Neural progenitor cell (in vitro differentiated cells): ENCODE data around the gene SNX5. TPM values are rescaled to one million over a fixed set of nuclear protein-coding genes. Genes with fewer than 3 reads are reported as not detected.

Source experiments
- DNase-seq: peaks from one replicate; pipeline ENCODE4 v3.0.0-alpha.2; 2016; ENCODE audit warnings: low spot score
- H2AFZ ChIP-seq: fragments of 200-600 bp; sonication (generic); replicated peaks from 2 replicates; pipeline ENCODE4 v1.6.1; 2016; ENCODE audit warnings: antibody characterized with exemption
- H3F3A ChIP-seq: fragments of 200-600 bp; sonication (generic); 2 replicates; pipeline ENCODE4 v1.6.1; 2016; ENCODE audit warnings: antibody characterized with exemption, low read depth
- H3K27ac ChIP-seq: fragments of 200-600 bp; sonication (generic); 2 replicates; pipeline ENCODE4 v1.5.1; 2016; ENCODE audit warnings: mild to moderate bottlenecking
- H3K27me3 ChIP-seq: fragments of 200-600 bp; sonication (generic); 2 replicates; pipeline ENCODE4 v1.6.1; 2016; ENCODE audit warnings: mild to moderate bottlenecking, moderate library complexity
- H3K36me3 ChIP-seq: fragments of 200-600 bp; sonication (generic); 2 replicates; pipeline ENCODE4 v1.5.1; 2016
- H3K4me1 ChIP-seq: fragments of 200-600 bp; sonication (generic); 2 replicates; pipeline ENCODE4 v1.6.1; 2016; ENCODE audit warnings: mixed run types
- H3K4me2 ChIP-seq: fragments of 200-600 bp; sonication (generic); 2 replicates; pipeline ENCODE4 v1.6.1; 2016
- H3K4me3 ChIP-seq: fragments of 200-600 bp; sonication (generic); 2 replicates; pipeline ENCODE4 v1.5.1; 2016
- H3K79me2 ChIP-seq: fragments of 200-600 bp; sonication (generic); 2 replicates; pipeline ENCODE4 v1.6.1; 2016; ENCODE audit warnings: low read depth
- H3K9ac ChIP-seq: fragments of 200-600 bp; sonication (generic); 2 replicates; pipeline ENCODE4 v1.6.1; 2016
- H3K9me3 ChIP-seq: fragments of 200-600 bp; sonication (generic); 2 replicates; pipeline ENCODE4 v1.5.1; 2016; ENCODE audit warnings: low read depth
- H4K20me1 ChIP-seq: fragments of 200-600 bp; sonication (generic); 2 replicates; pipeline ENCODE4 v1.6.1; 2016; ENCODE audit warnings: low read depth
- H3K27ac Mint-ChIP-seq: 3 replicates; pipeline ENCODE4 v1.8.0; 2021; ENCODE audit warnings: mixed read lengths
- H3K27me3 Mint-ChIP-seq: 2 replicates; pipeline ENCODE4 v1.8.0; 2022; ENCODE audit warnings: low read depth, mild to moderate bottlenecking, inconsistent platforms, moderate library complexity, mixed read lengths; ENCODE audit not compliant: insufficient read depth
- H3K36me3 Mint-ChIP-seq: 3 replicates; pipeline ENCODE4 v1.8.0; 2021; ENCODE audit warnings: mixed read lengths
- H3K4me1 Mint-ChIP-seq: 3 replicates; pipeline ENCODE4 v1.8.0; 2021; ENCODE audit warnings: mixed read lengths
- H3K4me3 Mint-ChIP-seq: 3 replicates; pipeline ENCODE4 v1.8.0; 2021; ENCODE audit warnings: mild to moderate bottlenecking, moderate library complexity, mixed read lengths
- H3K9me3 Mint-ChIP-seq: 3 replicates; pipeline ENCODE4 v1.8.0; 2020; ENCODE audit warnings: mixed read lengths
- CTCF ChIP-seq: fragments of 200-600 bp; sonication (generic); IDR thresholded peaks from 2 replicates; pipeline ENCODE4 v1.5.1; 2017; ENCODE audit warnings: antibody characterized with exemption, mild to moderate bottlenecking
- EZH2 ChIP-seq: fragments of 200-600 bp; sonication (generic); IDR thresholded peaks from 2 replicates; pipeline ENCODE4 v1.6.1; 2017; ENCODE audit warnings: antibody characterized with exemption, mild to moderate bottlenecking, moderate library complexity
- EZH2phosphoT487 ChIP-seq: fragments of 200-600 bp; sonication (generic); IDR thresholded peaks from 2 replicates; pipeline ENCODE4 v1.6.1; 2017; ENCODE audit warnings: antibody characterized with exemption
- total RNA-seq: library from RNA; depleted of rRNA; stranded (reverse); fragments of >200 nt; gene quantifications from 2 replicates; pipeline ENCODE4 v1.2.3, GENCODE V29; 2015; ENCODE audit warnings: low replicate concordance

Gene SNX5
- total RNA-seq, 1 donor from 2014 or later = 226 TPM

DNA sequence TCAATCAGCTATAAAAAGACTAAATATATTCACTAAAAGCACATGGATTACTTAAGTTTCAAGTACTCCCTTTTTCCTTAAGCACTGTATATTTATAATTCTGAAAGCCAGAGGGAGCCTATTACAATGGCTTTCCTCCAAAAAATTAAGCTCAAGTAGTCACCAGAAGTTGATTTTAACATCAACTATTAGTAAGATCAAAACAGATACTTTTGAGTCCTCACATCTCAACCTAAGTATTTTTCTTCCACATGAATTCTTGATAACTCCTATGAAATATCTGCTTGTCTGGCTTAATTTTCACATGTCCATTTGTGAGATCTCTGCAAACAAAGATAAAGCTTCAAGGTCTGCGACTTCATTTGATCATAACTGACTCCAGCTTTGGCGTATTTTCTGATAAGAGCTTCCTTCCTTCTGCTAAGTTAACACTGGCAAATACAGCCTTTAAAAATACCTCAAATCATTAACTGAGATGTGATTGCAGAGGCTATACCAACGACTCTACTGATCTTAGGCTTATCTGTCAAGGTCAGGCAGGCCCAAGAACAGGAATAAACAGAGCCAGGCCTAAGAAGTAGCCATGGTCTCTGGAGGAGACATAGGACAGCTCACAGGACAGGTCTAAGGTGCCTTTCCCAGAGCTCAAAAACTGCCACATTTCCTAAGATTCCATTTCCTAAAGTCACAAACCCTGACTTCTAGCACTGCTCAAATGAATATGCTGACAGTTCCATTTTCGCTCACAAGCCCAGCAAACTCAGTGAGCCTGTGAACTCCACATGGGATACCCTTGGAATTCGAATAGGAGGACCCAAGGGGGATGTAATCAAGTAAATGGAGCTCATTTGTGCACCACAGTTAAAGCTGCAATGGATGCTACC lies 10.0 kb downstream of the SNX5 start:
- peaks cover 41% of the 10 kb centered on the region for H3K4me1 Mint-ChIP-seq
- Histone ChIP-seq H4K20me1 (peaks cover 99% of the 10 kb centered on the region), H3K27me3 (no peaks in the 10 kb centered on the region), H3F3A (peaks cover 20% of the 10 kb centered on the region), H3K36me3 (peaks cover 7% of the 10 kb centered on the region), H3K9ac (no peak overlapping the region), H3K27ac (no peak overlapping the region), H2AFZ (no peak overlapping the region), H3K4me3 (no peak overlapping the region), H3K4me1 (peaks cover 26% of the 10 kb centered on the region), H3K79me2 (peaks cover 100% of the 10 kb centered on the region), H3K4me2 (no peak overlapping the region), H3K9me3 (no peaks in the 10 kb centered on the region)
- DNase-seq = no peak
- no peaks in the 10 kb centered on the region for H3K9me3 Mint-ChIP-seq
- H3K27me3 Mint-ChIP-seq = no peaks in the 10 kb centered on the region
- TF ChIP-seq EZH2 = no peak
- TF ChIP-seq EZH2phosphoT487 = no peak
- no peak for TF ChIP-seq CTCF
- H3K36me3 Mint-ChIP-seq = peaks cover 43% of the 10 kb centered on the region
- no peak overlapping the region for H3K27ac Mint-ChIP-seq
- H3K4me3 Mint-ChIP-seq = no peak overlapping the region

DNA sequence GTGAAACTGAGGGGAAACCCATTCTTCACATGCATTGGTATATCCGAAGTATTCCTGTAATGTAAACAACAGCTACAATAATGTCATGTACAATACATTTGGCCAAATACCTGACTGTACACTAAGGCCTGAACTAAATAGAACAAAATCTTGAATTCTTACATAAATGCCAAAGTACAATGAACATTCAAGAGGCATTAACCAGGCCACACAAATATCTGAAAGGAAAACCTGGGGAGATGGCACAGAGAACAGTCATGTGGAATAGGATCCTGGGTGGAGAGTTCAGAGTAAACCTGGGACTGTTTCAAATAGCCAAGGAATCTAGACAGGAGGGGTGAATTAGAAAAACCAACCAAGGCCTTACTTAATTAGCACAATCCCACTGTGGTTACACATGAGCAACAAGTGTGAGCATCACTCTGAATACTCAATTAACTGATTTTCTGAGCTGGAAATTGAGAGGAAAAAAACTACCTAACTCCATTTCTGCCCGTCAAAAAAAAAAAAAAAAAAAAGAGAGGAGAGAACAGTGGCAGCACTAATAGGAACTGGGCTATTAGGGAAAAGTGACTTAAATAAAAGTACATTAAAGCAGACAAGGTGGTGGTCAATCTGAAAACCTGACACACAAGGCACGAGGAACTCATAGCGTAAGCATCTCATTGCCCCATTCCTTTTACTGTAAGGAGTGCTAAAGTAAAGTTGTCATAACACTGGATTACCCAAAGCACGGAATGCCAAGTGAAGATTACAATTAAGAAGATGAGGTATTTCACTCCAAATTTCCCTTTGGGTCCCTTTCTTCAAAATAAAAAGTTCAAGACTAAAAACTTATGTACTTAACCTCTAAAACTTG lies 10.9 kb downstream of the SNX5 start:
- no peak overlapping the region for H3K4me3 ChIP-seq
- no peak overlapping the region for H2AFZ ChIP-seq
- no peaks in the 10 kb centered on the region for H3K9me3 ChIP-seq
- Mint-ChIP-seq H3K36me3 (peaks cover 48% of the 10 kb centered on the region), H3K4me3 (no peak overlapping the region), H3K4me1 (peaks cover 35% of the 10 kb centered on the region), H3K9me3 (no peaks in the 10 kb centered on the region), H3K27me3 (no peaks in the 10 kb centered on the region), H3K27ac (no peak overlapping the region)
- peaks cover 98% of the 10 kb centered on the region for H4K20me1 ChIP-seq
- DNase-seq = no peak
- peaks cover 100% of the 10 kb centered on the region for H3K79me2 ChIP-seq
- H3K36me3 ChIP-seq = peaks cover 11% of the 10 kb centered on the region
- no peak overlapping the region for H3K9ac ChIP-seq
- TF ChIP-seq EZH2 = no peak
- no peak for TF ChIP-seq EZH2phosphoT487
- no peak for TF ChIP-seq CTCF
- peaks cover 17% of the 10 kb centered on the region for H3F3A ChIP-seq
- peaks cover 17% of the 10 kb centered on the region for H3K4me1 ChIP-seq
- H3K27ac ChIP-seq = no peak overlapping the region
- no peaks in the 10 kb centered on the region for H3K27me3 ChIP-seq
- H3K4me2 ChIP-seq = no peak overlapping the region

DNA sequence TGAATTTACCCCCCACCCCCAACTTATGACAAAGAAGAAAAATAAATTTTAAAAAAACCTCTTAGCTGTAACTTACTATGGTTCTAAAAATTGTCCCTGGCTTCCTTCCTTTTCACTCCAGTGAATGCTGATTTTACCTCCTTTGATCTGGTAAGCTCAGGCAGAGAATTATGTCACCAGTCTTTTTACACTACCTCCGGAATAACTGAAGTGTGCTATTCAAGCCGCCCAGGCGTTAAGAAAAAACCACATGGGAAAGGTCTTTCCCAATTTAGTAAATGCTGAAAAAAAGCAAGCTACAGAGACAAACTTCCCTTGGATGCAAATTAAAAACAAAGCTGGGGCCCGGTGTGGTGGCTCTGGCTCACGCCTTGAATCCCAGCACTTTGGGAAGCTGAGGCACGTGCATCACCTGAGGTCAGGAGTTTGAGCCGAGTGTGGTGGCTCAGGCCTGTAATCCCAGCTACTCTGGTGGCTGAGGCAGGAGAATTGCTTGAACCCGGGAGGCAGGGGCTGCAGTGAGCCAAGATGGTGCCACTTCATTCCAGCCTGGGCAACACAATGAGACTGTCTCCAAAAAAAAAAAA lies 12.4 kb downstream of the SNX5 start:
- H3K27me3 ChIP-seq = no peaks in the 10 kb centered on the region
- H3K4me1 ChIP-seq = peaks cover 6% of the 10 kb centered on the region
- no peak overlapping the region for H3K4me3 ChIP-seq
- no peak overlapping the region for H3K27ac ChIP-seq
- no peak for DNase-seq
- peaks cover 23% of the 10 kb centered on the region for H3K4me1 Mint-ChIP-seq
- H3K27me3 Mint-ChIP-seq = no peaks in the 10 kb centered on the region
- peaks cover 53% of the 10 kb centered on the region for H3K36me3 Mint-ChIP-seq
- no peak for TF ChIP-seq EZH2
- no peak overlapping the region for H3K4me2 ChIP-seq
- H3K79me2 ChIP-seq = peaks cover 100% of the 10 kb centered on the region
- no peaks in the 10 kb centered on the region for H3K9me3 Mint-ChIP-seq
- H3K9ac ChIP-seq = no peak overlapping the region
- H3K4me3 Mint-ChIP-seq = no peak overlapping the region
- H4K20me1 ChIP-seq = peaks cover 90% of the 10 kb centered on the region
- H3K36me3 ChIP-seq = peaks cover 24% of the 10 kb centered on the region
- H3K27ac Mint-ChIP-seq = no peak overlapping the region
- peaks cover 13% of the 10 kb centered on the region for H3F3A ChIP-seq
- H3K9me3 ChIP-seq = no peaks in the 10 kb centered on the region
- no peak overlapping the region for H2AFZ ChIP-seq
